Measurements from ENCODE around the gene C1QTNF2. TPM values are rescaled to one million over a fixed set of nuclear protein-coding genes. Genes with fewer than 3 reads are reported as not detected.

Gene C1QTNF2
- total and polyA plus RNA-seq, 2 donors (not counting 1 experiment from before 2014, with no cell fraction given) = not detected

DNA sequence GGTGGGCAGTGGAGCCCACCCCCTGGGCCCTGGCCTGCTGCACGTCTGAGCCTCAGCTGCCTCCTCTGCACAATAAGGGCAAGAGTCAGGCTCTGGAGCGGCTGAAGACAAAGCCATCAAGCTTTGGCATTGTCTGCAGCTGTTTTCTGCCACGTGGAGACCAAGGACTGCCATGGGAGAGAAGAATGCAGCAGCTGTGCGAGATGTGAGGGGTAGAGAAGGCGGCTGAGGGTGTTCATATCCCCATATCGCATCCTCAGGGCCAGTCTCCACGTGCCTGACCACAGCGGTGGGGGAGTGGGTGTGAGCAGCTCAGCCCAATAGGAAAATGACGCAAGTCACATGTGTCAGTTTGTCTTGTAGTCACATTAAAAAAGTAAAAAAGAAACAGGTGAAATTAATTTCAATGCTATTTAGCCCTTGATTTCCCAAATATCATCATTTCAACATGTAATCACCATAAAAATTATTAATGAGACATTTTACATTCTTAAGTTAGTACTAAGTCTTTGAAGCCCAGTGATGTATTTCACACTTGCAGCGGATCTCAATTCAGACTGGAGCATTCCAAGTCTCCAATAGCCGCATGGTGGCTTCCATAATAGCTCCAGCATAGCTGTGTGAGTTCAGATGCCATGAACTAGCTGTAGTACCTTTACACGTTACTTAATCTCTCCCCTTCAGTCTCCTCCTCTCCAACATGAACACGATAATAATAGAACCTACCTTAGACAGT lies 6.6 kb downstream of the C1QTNF2 start:
- Histone ChIP-seq H3K79me2 (ENCODE audit: control insufficient read depth, insufficient read depth, low read length) (no peaks in the 10 kb centered on the region), H3K4me2 (replicated peaks; ENCODE audit: low read depth, low read length, poor library complexity, severe bottlenecking) (no peak overlapping the region), H3K27me3 (replicated peaks in 1 of 4; ENCODE audit: control extremely low read depth in 1 of 4, control insufficient read depth in 3 of 4, insufficient read depth in 4 of 4, low read length in 3 of 4) (peaks cover 0 to 15% (median 9%) of the 10 kb centered on the region in 4 experiments), H2AFZ (ENCODE audit: insufficient read depth, low read depth, low read length, poor library complexity, severe bottlenecking) (no peak overlapping the region), H4K20me1 (ENCODE audit: control insufficient read depth, insufficient read depth, low read length, poor library complexity, severe bottlenecking) (no peaks in the 10 kb centered on the region), H3K36me3 (replicated peaks in 1 of 2; ENCODE audit: control extremely low read depth in 1 of 2, control insufficient read depth in 1 of 2, extremely low read depth in 1 of 2, insufficient read depth in 2 of 2, low read length in 1 of 2) (no peaks in the 10 kb centered on the region), H3K4me3 (ENCODE audit: control extremely low read depth in 1 of 5, extremely low read depth in 1 of 5, insufficient read depth in 1 of 5, low read depth in 2 of 5, low read length in 4 of 5) (no peak overlapping the region), H3K9me3 (ENCODE audit: control extremely low read depth in 1 of 3, control insufficient read depth in 2 of 3, insufficient read depth in 1 of 3, low read length in 2 of 3) (no peaks in the 10 kb centered on the region), H3K27ac (ENCODE audit: low read length in 2 of 2) (no peak overlapping the region), H3K4me1 (ENCODE audit: control insufficient read depth in 2 of 2, insufficient read depth in 2 of 2, low read length in 2 of 2) (no peaks in the 10 kb centered on the region), H3K9ac (ENCODE audit: low read length) (no peak overlapping the region)
- Mint-ChIP-seq H3K9me3 (ENCODE audit: insufficient read depth) (no peaks in the 10 kb centered on the region), H3K27me3 (peaks cover 26% of the 10 kb centered on the region), H3K4me1 (no peaks in the 10 kb centered on the region), H3K27ac (no peak overlapping the region), H3K4me3 (no peak overlapping the region)
- 82% methylated on average over 10 of the region's 13 CpGs for WGBS (ENCODE audit: insufficient coverage)
- DNase-seq (no peak), ATAC-seq (ENCODE audit: low read depth) (no peak)
- TF ChIP-seq, protein P1, sequence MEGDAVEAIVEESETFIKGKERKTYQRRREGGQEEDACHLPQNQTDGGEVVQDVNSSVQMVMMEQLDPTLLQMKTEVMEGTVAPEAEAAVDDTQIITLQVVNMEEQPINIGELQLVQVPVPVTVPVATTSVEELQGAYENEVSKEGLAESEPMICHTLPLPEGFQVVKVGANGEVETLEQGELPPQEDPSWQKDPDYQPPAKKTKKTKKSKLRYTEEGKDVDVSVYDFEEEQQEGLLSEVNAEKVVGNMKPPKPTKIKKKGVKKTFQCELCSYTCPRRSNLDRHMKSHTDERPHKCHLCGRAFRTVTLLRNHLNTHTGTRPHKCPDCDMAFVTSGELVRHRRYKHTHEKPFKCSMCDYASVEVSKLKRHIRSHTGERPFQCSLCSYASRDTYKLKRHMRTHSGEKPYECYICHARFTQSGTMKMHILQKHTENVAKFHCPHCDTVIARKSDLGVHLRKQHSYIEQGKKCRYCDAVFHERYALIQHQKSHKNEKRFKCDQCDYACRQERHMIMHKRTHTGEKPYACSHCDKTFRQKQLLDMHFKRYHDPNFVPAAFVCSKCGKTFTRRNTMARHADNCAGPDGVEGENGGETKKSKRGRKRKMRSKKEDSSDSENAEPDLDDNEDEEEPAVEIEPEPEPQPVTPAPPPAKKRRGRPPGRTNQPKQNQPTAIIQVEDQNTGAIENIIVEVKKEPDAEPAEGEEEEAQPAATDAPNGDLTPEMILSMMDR (IDR thresholded peaks at IDR 0.05) = no peak
- TF ChIP-seq EZH2 (IDR thresholded peaks at IDR 0.05; ENCODE audit: borderline replicate concordance, insufficient read depth, low read depth, low read length, poor library complexity, severe bottlenecking) = no peak
- ChIA-PET POLR2A (no interaction called here), CTCF (no interaction called here)
- intact Hi-C loops (cut with micrococcal nuclease) = no loop called here

DNA sequence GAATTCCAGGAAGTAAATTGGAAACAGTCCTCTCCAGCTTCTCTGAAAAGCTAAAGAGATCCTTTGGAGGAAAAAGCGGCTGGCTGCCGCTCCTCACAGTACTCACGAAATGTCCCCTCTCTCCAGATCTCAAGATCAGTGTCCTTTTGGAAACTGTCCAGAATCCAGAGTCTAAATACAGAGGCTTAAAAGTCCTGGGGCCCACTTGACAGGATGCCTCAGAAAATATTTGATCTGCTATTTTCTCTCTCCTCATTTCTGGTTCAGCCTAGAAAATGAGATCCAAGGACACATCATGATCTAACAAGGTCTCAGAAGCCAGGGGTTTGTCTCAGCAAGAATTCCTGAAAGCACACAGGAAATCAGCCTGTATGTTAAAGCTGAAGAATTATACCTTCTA lies 7.2 kb downstream of the C1QTNF2 start:
- Histone ChIP-seq H3K79me2 (ENCODE audit: control insufficient read depth, insufficient read depth, low read length) (no peaks in the 10 kb centered on the region), H3K4me3 (ENCODE audit: control extremely low read depth in 1 of 5, extremely low read depth in 1 of 5, insufficient read depth in 1 of 5, low read depth in 2 of 5, low read length in 4 of 5) (no peak overlapping the region), H3K4me1 (ENCODE audit: control insufficient read depth in 2 of 2, insufficient read depth in 2 of 2, low read length in 2 of 2) (no peaks in the 10 kb centered on the region), H3K27me3 (replicated peaks in 1 of 4; ENCODE audit: control extremely low read depth in 1 of 4, control insufficient read depth in 3 of 4, insufficient read depth in 4 of 4, low read length in 3 of 4) (peaks cover 0 to 15% (median 8%) of the 10 kb centered on the region in 4 experiments), H3K27ac (ENCODE audit: low read length in 2 of 2) (no peak overlapping the region), H3K9me3 (ENCODE audit: control extremely low read depth in 1 of 3, control insufficient read depth in 2 of 3, insufficient read depth in 1 of 3, low read length in 2 of 3) (no peaks in the 10 kb centered on the region), H3K4me2 (replicated peaks; ENCODE audit: low read depth, low read length, poor library complexity, severe bottlenecking) (no peak overlapping the region), H2AFZ (ENCODE audit: insufficient read depth, low read depth, low read length, poor library complexity, severe bottlenecking) (no peak overlapping the region), H3K9ac (ENCODE audit: low read length) (no peak overlapping the region), H3K36me3 (replicated peaks in 1 of 2; ENCODE audit: control extremely low read depth in 1 of 2, control insufficient read depth in 1 of 2, extremely low read depth in 1 of 2, insufficient read depth in 2 of 2, low read length in 1 of 2) (no peaks in the 10 kb centered on the region), H4K20me1 (ENCODE audit: control insufficient read depth, insufficient read depth, low read length, poor library complexity, severe bottlenecking) (no peaks in the 10 kb centered on the region)
- ChIA-PET POLR2A (interaction anchor here (0.6 kb wide), 1 partner anchor 13 kb away, joined by 3 read pairs; no protein-coding TSS in a partner anchor), CTCF (no interaction called here)
- 100% methylated on average over 3 of the region's 3 CpGs for WGBS (ENCODE audit: insufficient coverage)
- H3K4me3 Mint-ChIP-seq = no peak overlapping the region
- no peak for TF ChIP-seq EZH2 (IDR thresholded peaks at IDR 0.05; ENCODE audit: borderline replicate concordance, insufficient read depth, low read depth, low read length, poor library complexity, severe bottlenecking)
- TF ChIP-seq, protein P1 (IDR thresholded peaks at IDR 0.05) = no peak
- ATAC-seq (ENCODE audit: low read depth) = no peak
- H3K27ac Mint-ChIP-seq = no peak overlapping the region
- DNase-seq = no peak
- no peaks in the 10 kb centered on the region for H3K9me3 Mint-ChIP-seq (ENCODE audit: insufficient read depth)
- no peaks in the 10 kb centered on the region for H3K4me1 Mint-ChIP-seq
- intact Hi-C loops (cut with micrococcal nuclease) = no loop called here
- peaks cover 21% of the 10 kb centered on the region for H3K27me3 Mint-ChIP-seq

Measured in B cell (primary cell).